GM12872 (cell line): ENCODE data around the gene RNF10.

ENCODE experiments used
- TF ChIP-seq, protein P1 (sequence below): IDR thresholded peaks from 3 replicates; pipeline ENCODE4 v1.5.1; 2011; ENCODE audit warnings: low read depth, mild to moderate bottlenecking, low read length, moderate library complexity; ENCODE audit not compliant: insufficient read depth

The RNF10 gene

DNA sequence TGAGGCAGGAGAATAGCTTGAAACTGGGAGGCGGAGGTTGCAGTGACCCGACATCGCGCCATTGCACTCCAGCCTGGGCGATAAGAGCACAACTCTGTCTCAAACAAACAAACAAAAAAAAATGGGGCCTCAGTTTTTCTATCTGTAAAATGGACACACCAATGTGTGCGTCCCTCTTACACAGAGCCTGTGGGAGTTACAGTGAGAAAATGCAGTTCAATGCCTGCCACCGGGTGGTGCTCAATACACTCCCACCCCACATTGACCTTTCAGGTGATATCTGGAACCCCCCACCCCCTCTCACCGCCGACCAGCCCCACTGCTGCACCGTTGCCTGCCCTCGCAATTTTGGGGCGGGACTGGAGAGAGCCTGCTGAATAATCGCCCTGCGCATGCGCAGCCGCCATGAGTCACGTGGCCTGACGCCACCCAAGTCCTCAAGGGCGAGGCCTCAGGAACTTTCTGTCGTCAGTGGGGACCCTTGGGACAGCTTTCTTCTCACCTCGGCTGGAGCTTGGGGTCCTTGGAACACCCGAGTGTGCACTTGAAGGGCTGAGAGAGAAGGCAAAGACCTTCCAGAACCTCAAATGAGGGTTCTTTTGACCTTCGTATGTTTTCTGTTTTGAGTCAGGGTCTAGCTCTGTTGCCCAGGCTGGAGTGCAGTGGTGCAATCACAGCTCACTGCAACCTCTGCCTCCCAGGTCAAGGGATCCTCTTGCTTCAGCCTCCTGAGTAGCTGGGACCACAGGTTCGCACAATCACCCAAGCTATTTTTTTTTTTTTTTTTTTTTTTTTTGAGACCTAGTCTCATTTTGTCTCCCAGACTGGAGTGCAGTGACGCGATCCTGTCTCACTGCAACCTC is 91.6 kb downstream of the RNF10 start:
- TF ChIP-seq, protein P1, sequence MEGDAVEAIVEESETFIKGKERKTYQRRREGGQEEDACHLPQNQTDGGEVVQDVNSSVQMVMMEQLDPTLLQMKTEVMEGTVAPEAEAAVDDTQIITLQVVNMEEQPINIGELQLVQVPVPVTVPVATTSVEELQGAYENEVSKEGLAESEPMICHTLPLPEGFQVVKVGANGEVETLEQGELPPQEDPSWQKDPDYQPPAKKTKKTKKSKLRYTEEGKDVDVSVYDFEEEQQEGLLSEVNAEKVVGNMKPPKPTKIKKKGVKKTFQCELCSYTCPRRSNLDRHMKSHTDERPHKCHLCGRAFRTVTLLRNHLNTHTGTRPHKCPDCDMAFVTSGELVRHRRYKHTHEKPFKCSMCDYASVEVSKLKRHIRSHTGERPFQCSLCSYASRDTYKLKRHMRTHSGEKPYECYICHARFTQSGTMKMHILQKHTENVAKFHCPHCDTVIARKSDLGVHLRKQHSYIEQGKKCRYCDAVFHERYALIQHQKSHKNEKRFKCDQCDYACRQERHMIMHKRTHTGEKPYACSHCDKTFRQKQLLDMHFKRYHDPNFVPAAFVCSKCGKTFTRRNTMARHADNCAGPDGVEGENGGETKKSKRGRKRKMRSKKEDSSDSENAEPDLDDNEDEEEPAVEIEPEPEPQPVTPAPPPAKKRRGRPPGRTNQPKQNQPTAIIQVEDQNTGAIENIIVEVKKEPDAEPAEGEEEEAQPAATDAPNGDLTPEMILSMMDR: peak; percentile 57
